22Rv1 (cell line): Measurements from ENCODE around the gene CDKN2AIPNL.

Experiments used
- ZFX ChIP-seq: fragments of 450-650 bp; IDR thresholded peaks from 2 replicates; pipeline ENCODE4 v1.6.1; 2017; ENCODE audit warnings: antibody characterized with exemption, borderline replicate concordance
- TF ChIP-seq, protein P1 (sequence below): fragments of 450-650 bp; IDR thresholded peaks from 2 replicates; pipeline ENCODE4 v1.5.1; 2017; ENCODE audit warnings: mild to moderate bottlenecking

DNA sequence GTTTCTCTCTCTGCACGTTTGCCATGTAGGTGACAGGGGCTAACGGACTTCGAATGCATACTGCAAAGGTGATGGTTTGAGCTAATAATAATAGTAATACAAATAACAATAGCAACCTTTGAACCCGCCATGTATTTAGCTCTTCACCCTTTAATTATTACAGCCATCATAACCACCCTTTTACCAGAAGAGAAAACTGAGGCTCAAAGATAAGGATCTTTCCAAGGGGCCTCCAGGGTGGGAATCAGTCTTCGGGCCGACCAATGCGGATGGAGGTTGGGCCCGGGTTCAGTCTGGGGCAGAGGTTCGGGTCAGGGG is 494 bp downstream of the CDKN2AIPNL start:
- TF ChIP-seq, protein P1, sequence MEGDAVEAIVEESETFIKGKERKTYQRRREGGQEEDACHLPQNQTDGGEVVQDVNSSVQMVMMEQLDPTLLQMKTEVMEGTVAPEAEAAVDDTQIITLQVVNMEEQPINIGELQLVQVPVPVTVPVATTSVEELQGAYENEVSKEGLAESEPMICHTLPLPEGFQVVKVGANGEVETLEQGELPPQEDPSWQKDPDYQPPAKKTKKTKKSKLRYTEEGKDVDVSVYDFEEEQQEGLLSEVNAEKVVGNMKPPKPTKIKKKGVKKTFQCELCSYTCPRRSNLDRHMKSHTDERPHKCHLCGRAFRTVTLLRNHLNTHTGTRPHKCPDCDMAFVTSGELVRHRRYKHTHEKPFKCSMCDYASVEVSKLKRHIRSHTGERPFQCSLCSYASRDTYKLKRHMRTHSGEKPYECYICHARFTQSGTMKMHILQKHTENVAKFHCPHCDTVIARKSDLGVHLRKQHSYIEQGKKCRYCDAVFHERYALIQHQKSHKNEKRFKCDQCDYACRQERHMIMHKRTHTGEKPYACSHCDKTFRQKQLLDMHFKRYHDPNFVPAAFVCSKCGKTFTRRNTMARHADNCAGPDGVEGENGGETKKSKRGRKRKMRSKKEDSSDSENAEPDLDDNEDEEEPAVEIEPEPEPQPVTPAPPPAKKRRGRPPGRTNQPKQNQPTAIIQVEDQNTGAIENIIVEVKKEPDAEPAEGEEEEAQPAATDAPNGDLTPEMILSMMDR = no peak
- no peak for TF ChIP-seq ZFX
